Measurements from ENCODE around the gene PTMS. TPM values are rescaled to one million over a fixed set of nuclear protein-coding genes. Genes with fewer than 3 reads are reported as not detected.

Gene PTMS
- total and polyA plus RNA-seq, 2 of the 13 experiments (the other 11 are each of a cell fraction or from before 2014, with no cell fraction given) = 40.5 to 82.4 TPM

DNA sequence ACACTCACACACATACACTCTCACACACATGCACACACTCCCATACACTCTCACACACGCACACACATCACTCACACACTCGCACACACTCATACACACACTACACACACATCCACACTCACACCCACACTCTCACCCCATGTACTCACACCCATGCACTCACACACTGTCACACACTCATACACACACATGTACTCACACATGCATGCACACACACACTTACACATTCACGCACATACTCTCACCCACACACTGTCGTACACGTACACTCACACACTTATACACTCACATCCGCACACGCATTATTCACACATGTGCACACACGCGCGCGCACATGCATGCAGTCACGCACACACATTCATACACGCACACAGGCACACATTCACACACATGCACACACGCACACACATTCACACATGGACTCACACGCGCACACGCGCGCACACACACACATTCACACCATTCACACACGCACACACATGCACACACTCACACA is 51.5 kb downstream of the PTMS start (continued):
- no peak for TF ChIP-seq HNRNPLL (IDR thresholded peaks at IDR 0.05; ENCODE audit: low read depth, low read length, poor library complexity, severe bottlenecking)
- TF ChIP-seq POLR2AphosphoS5 (IDR thresholded peaks at IDR 0.05; ENCODE audit: low read depth, low read length) = no peak
- no peak for TF ChIP-seq ZNF383 (CRISPR knock-in tag; IDR thresholded peaks at IDR 0.05; ENCODE audit: borderline replicate concordance)
- TF ChIP-seq ZNF296 (CRISPR knock-in tag; conservative IDR thresholded peaks at IDR 0.05) = no peak
- TF ChIP-seq ZSCAN21 (CRISPR knock-in tag; IDR thresholded peaks at IDR 0.05; ENCODE audit: borderline replicate concordance) = 0 out of 2 replicates have a peak, but pooled peaks have one; percentile 29
- no peak for TF ChIP-seq ZNF230 (CRISPR knock-in tag; IDR thresholded peaks at IDR 0.05)
- TF ChIP-seq NONO (IDR thresholded peaks at IDR 0.05) = 0 out of 2 replicates have a peak, but pooled peaks have one; percentile 13
- 0 out of 2 replicates have a peak, but pooled peaks have one; percentile 32 for TF ChIP-seq NONO (CRISPR knock-in tag; conservative IDR thresholded peaks at IDR 0.05)
- TF ChIP-seq ISL2 (CRISPR knock-in tag; IDR thresholded peaks at IDR 0.05) = no peak

DNA sequence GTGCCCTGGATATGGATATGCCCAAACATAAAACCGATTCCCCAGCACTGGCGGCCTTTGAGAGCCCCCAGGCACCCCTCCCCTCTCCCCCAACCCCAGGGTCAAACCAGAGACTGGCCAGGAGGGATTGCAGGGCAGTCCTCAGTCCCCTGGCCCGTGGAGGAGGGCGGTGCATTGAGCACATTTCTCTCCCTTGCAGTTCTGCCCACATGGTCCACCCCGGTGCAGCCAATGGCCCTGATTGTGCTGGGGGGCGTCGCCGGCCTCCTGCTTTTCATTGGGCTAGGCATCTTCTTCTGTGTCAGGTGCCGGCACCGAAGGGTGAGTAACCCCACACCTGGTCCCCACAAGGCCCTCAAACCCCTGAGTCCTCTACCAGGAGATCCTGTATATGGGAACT is 52.1 kb downstream of the PTMS start:
- ATAC-seq = peak; percentile 32

More for the DNA sequence above, 52.1 kb downstream of the PTMS start:
- no peaks in the 10 kb centered on the region for H4K20me1 ChIP-seq (ENCODE audit: insufficient read depth, low read length)
- H3K27me3 ChIP-seq (ENCODE audit: control insufficient read depth in 1 of 2, insufficient read depth in 2 of 2, low read length in 2 of 2) = peaks cover 7 to 34% of the 10 kb centered on the region in 2 experiments; a peak in 4 of 5 replicates
- WGBS (ENCODE audit: low lambda C conversion rate) = 27% methylated on average over 5 of the region's 10 CpGs
- DNase-seq (ENCODE audit: low spot score) (no peak), FAIRE-seq (no peak)
- no peak overlapping the region for H3K4me2 ChIP-seq (ENCODE audit: low read depth, low read length)
- intact Hi-C loops (cut with micrococcal nuclease; ENCODE audit: unreplicated experiment) = no loop called here
- no peak overlapping the region for H3K9ac ChIP-seq (ENCODE audit: insufficient read depth, low read depth, low read length)
- no peaks in the 10 kb centered on the region for H3K79me2 ChIP-seq (ENCODE audit: insufficient read depth, low read length)
- no peak overlapping the region for H3K27ac ChIP-seq (ENCODE audit: extremely low read length, insufficient read depth, low read length)
- BruUV-seq (replicated peaks) = no TSS peak
- no peaks in the 10 kb centered on the region for H3K36me3 ChIP-seq (replicated peaks in 1 of 2; ENCODE audit: control insufficient read depth in 1 of 2, insufficient read depth in 2 of 2, low read length in 2 of 2)
- peaks cover 42% of the 10 kb centered on the region for H3K4me1 ChIP-seq (ENCODE audit: insufficient read depth, low read length)
- H3K4me3 ChIP-seq (replicated peaks in 1 of 3; ENCODE audit: insufficient read depth in 1 of 3, low read depth in 2 of 3, low read length in 3 of 3) = no peak overlapping the region
- POLR2A ChIA-PET = no interaction called here
- in situ Hi-C loops (cut with HindIII; ENCODE audit: extremely low pct_ligation_motif_present, low pct_unique_long_range_greater_than_20kb) = no loop called here
- CTCF ChIA-PET (ENCODE audit: low intra/inter-chr PET ratio, low total read pairs) = no interaction called here
- TF ChIP-seq, protein P1, sequence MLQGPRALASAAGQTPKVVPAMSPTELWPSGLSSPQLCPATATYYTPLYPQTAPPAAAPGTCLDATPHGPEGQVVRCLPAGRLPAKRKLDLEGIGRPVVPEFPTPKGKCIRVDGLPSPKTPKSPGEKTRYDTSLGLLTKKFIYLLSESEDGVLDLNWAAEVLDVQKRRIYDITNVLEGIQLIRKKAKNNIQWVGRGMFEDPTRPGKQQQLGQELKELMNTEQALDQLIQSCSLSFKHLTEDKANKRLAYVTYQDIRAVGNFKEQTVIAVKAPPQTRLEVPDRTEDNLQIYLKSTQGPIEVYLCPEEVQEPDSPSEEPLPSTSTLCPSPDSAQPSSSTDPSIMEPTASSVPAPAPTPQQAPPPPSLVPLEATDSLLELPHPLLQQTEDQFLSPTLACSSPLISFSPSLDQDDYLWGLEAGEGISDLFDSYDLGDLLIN (CRISPR knock-in tag; IDR thresholded peaks at IDR 0.05; ENCODE audit: borderline replicate concordance) = no peak
- TF ChIP-seq CEBPB (IDR thresholded peaks at IDR 0.05; ENCODE audit: borderline replicate concordance, low read depth, low read length) = no peak
- TF ChIP-seq NFYB (CRISPR knock-in tag; IDR thresholded peaks at IDR 0.05) = peak; percentile 33; the same call in 1 of the 2 replicates
- TF ChIP-seq, protein P2, sequence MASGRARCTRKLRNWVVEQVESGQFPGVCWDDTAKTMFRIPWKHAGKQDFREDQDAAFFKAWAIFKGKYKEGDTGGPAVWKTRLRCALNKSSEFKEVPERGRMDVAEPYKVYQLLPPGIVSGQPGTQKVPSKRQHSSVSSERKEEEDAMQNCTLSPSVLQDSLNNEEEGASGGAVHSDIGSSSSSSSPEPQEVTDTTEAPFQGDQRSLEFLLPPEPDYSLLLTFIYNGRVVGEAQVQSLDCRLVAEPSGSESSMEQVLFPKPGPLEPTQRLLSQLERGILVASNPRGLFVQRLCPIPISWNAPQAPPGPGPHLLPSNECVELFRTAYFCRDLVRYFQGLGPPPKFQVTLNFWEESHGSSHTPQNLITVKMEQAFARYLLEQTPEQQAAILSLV (CRISPR knock-in tag; IDR thresholded peaks at IDR 0.05; ENCODE audit: borderline replicate concordance) = no peak
- peak; percentile 73 for TF ChIP-seq AGO1 (IDR thresholded peaks at IDR 0.05; ENCODE audit: low read depth, low read length, poor library complexity, severe bottlenecking)
- H3K9me3 ChIP-seq (ENCODE audit: low read length) = no peaks in the 10 kb centered on the region
- H2AFZ ChIP-seq (ENCODE audit: low read length) = no peak overlapping the region

Measured in HepG2 (cell line).